C1 segment of cervical spinal cord (tissue), 14 donors: Measurements from ENCODE around the gene KERA.

Experiments
- DNase-seq, 14 donors: peaks; one replicate each; lab custom pipeline; 2025; lab: John Stamatoyannopoulos, UW

The KERA gene

DNA sequence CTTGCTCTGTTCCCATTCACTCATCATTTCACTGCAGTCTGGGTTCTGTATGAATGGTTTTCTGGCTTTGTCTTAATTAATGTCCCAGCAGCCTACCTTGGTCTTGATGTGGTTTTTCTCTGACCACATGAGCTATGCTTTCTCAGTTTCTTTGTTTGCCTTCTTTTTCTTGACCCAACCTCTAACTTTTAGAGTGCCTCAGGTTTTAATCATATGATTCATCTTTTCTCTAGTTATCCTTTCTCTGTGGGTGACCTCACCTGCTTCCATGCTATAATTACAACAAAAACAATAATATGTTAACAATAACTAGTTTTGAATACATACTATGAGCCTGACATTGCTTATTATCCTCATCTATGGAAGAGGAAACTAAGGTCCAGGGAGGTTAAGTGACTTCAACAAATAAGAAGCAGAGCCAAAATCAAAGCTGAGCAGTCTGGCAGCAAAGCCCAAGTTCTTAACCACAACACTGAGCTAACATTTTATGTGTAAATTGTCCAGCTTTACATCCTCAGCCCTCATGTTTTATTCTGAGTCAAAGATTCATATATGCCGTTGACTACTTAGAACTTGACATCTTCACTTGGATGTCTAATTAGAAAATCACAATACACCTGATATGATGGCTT lies 48.4 kb downstream of the KERA start:
- no peak for DNase-seq

DNA sequence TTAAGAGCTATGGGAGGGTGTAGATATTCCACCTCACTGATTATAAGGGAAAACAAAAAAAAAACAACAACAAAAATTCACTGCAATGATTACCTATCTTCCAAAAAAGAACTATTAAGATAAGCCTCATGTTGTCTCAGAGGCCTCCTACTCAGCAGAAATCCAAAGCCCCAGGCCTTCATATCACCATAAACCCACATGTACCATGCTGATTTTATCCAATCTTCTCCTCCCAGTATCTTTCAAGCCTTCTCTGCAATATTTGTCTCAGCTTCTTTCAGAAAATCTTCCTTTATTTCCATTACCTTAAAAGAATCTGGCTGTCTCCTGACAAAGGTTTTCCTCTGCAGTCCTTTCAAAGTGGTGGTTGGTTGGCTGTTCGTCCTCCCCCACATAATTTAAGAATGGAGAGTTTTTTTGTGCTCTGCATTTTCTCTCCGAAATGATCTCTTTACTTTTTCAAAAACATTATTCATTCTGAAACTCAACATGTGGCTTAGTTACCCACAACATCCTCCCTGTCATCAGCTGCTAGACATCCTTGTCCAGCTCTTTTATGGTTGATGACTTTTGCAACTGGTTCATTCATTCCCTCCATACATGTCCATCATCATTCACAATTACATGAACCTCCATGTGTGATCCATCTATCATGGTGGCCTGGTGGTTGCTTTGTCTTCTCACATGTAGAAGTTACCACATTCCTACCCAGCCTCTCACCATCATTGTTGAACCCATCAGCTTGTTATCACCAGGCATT lies 50.1 kb downstream of the KERA start:
- DNase-seq, result no peak

DNA sequence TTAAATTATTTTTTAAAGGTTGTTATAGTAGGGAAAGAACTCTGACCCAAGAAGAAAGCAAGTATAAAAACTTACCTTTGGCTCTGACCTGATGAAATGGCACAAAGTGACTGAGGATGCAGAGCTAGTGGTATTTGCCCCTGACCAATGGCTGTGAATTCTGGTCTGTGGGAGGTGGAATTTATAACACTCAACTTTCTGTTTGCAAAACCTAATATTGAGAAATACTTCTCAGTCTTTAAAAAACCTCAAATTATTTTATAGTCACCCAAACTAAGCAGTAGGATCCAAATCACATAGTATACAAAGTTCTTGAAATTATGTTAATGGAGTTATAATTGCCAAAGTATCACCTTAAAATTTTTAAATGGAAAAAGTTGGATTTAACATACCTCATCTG lies 53.0 kb downstream of the KERA start, which contains the start of gene EPYC:
TSS of gene EPYC (minus strand) at position 101 of the 400 bp plus-strand sequence. CDS start 2,407 bp downstream, outside the sequence.
- no peak for DNase-seq

GRCh38 chr12:91003737-91004136 lies 54.1 kb downstream of the KERA start:
- DNase-seq, result no peak

GRCh38 chr12:91001306-91001705 lies 56.5 kb downstream of the KERA start:
- no peak for DNase-seq
